Skeletal muscle satellite cell (primary cell): ENCODE results near the gene RTP1.
A peak's percentile ranks its signal among the peaks of the same experiment; 100 is the strongest.
"Not testable (repeated sequence)": the region's sequence is repeated elsewhere in the genome, so short reads cannot be mapped to it uniquely, and the experiment has no call there.

Experiments
- H3K27me3 ChIP-seq: 2 replicates; pipeline ENCODE4 v1.7.0; 2013; ENCODE audit warnings: low read length; ENCODE audit not compliant: control insufficient read depth, insufficient read depth
- H3K36me3 ChIP-seq: 2 replicates; pipeline ENCODE4 v1.7.0; 2013; ENCODE audit warnings: mild to moderate bottlenecking, control low read depth, low read length; ENCODE audit not compliant: insufficient read depth
- H3K4me1 ChIP-seq: 2 replicates; pipeline ENCODE4 v1.7.0; 2013; ENCODE audit warnings: low read length; ENCODE audit not compliant: control insufficient read depth, insufficient read depth
- H3K4me2 ChIP-seq: 2 replicates; pipeline ENCODE4 v1.7.0; 2013; ENCODE audit warnings: mild to moderate bottlenecking, low read length
- H3K4me3 ChIP-seq: 2 replicates; pipeline ENCODE4 v1.7.0; 2013; ENCODE audit warnings: low read length
- H3K9ac ChIP-seq: 2 replicates; pipeline ENCODE4 v1.7.0; 2013; ENCODE audit warnings: mild to moderate bottlenecking, low read depth, low read length, moderate library complexity
- H3K9me3 ChIP-seq: replicated peaks from 2 replicates; pipeline ENCODE4 v1.7.0; 2013; ENCODE audit warnings: mild to moderate bottlenecking, control low read depth, low read length

RTP1 gene

GRCh38 chr3:187215460-187215859 is 18.2 kb downstream of the RTP1 start:
- no peaks in the 10 kb centered on the region for H3K9me3 ChIP-seq
- no peak overlapping the region for H3K4me2 ChIP-seq
- no peak overlapping the region for H3K9ac ChIP-seq
- peaks cover 6% of the 10 kb centered on the region for H3K4me1 ChIP-seq
- H3K36me3 ChIP-seq: no peaks in the 10 kb centered on the region
- no peak overlapping the region for H3K4me3 ChIP-seq
- peaks cover 22% of the 10 kb centered on the region for H3K27me3 ChIP-seq

GRCh38 chr3:187222801-187223200 is 25.5 kb downstream of the RTP1 start:
- Histone ChIP-seq H3K4me2 (no peak overlapping the region), H3K36me3 (no peaks in the 10 kb centered on the region), H3K9me3 (no peaks in the 10 kb centered on the region), H3K27me3 (peaks cover 22% of the 10 kb centered on the region), H3K9ac (no peak overlapping the region), H3K4me1 (peaks cover 6% of the 10 kb centered on the region), H3K4me3 (no peak overlapping the region)

DNA sequence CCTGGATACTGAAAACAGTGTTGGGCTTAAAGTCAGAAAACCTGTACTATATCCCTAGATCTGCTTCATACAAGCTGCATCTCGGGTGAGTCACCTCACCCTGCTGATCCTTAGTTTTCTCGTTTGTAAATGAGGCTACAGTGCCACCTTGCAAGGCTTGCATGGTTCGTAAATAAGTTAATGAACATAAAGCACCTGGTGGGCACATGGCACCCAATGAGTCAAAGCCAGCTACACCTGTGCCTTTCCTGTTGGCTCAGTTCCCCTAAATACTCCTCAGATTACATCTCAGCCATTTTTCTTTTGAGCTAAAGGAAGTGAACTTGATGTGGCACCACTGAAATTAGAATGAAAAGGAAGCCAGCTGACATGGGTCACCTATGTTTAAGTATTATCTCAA is 26.5 kb downstream of the RTP1 start:
- Histone ChIP-seq H3K9me3 (no peaks in the 10 kb centered on the region), H3K4me2 (no peak overlapping the region), H3K4me3 (no peak overlapping the region), H3K4me1 (peaks cover 6% of the 10 kb centered on the region), H3K27me3 (peaks cover 16% of the 10 kb centered on the region), H3K36me3 (no peaks in the 10 kb centered on the region), H3K9ac (no peak overlapping the region)

DNA sequence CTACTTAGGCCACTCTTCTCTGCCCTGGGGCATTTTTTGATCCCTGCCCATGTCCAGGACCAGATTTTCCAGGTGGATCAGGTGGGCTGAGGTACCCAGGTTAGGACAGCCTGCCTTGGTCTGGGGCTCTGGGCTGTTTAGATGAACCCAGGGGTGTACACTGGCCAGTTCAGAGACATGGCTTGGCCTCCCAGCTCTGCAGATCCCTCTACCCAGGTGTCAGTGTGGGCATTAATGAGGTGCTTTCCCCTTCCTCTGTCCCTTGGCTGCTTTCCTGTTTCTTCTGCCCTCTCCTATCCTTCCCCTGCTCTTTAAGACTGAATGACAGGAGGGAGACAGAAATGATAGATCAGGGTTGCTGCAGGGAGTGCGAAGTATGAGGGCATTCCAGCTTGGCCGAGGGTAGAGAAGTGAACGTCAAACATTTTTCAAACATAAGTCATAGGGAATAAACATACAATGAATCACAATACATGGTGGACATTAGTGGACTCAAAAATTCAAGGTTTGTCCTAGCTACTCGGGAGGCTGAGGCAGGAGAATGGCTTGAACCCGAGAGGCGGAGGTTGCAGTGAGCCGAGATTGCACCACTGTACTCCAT is 30.5 kb downstream of the RTP1 start:
- H3K36me3 ChIP-seq: no peaks in the 10 kb centered on the region
- H3K4me1 ChIP-seq: peaks cover 6% of the 10 kb centered on the region
- H3K4me3 ChIP-seq: no peak overlapping the region
- peak overlapping the region; percentile 46 for H3K4me2 ChIP-seq
- no peaks in the 10 kb centered on the region for H3K9me3 ChIP-seq
- H3K27me3 ChIP-seq: peaks cover 12% of the 10 kb centered on the region
- no peak overlapping the region for H3K9ac ChIP-seq

DNA sequence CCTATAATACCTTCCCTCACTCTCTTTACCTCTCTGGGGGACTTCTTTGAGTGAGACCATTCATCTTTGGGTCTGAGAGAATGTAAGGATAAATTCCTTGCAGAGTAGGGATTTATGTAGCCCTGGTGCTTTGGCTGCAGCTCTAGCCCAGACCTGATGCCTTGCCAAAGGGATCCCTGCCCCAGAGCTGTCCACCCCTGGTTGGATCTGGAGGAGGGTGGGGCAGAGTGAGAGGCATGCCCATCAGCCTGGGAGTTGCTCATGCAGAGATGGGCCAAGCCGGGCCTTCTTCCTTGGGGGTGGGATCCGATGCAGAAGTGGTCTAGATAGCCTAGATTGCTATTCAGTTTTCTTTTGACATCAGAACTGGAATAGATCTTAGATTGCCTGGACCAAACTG is 31.5 kb downstream of the RTP1 start:
- no peak overlapping the region for H3K4me2 ChIP-seq
- no peak overlapping the region for H3K4me3 ChIP-seq
- peaks cover 6% of the 10 kb centered on the region for H3K4me1 ChIP-seq
- no peak overlapping the region for H3K9ac ChIP-seq
- H3K27me3 ChIP-seq: peaks cover 7% of the 10 kb centered on the region
- no peaks in the 10 kb centered on the region for H3K36me3 ChIP-seq
- H3K9me3 ChIP-seq: no peaks in the 10 kb centered on the region

DNA sequence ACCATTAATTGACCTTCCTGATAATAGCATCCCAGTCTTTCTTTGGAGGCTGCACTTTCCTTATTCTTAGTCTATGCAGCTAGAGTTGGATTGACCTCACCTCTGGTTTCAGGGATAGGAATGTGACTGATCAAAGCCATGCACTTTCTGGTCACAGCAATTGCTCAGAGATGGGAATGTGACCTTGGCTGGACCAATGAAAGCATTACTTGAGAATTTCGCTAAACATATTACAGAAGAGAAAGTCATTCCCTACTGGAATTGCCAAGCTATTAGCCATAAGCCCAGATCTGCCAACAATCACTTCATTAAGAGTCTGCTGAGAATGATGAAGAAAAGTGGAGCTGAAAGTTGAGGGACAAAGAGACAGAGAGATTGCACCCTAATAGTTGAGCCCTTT is 32.7 kb downstream of the RTP1 start:
- Histone ChIP-seq H3K4me3 (no peak overlapping the region), H3K9ac (no peak overlapping the region), H3K4me1 (peaks cover 6% of the 10 kb centered on the region), H3K4me2 (no peak overlapping the region), H3K9me3 (no peaks in the 10 kb centered on the region), H3K36me3 (no peaks in the 10 kb centered on the region), H3K27me3 (peaks cover 7% of the 10 kb centered on the region)

DNA sequence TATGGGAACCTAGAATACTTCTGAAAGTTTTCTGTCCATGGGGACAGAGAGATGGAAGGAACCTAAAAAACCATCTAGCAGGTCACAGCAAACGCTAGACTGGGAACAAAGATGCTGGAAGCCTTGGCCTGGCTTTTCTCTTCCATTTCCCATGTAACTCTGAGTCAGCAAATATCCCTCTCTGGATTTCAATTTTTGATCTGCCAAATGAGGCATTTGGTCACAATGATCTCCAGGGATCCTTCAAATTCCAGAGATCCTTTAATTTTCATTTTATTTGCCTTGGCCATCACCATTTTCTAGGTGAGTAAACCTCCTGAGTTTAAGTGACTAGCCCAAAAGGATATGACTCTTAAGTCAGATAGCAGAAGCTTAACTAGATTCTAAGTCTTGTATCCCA is 39.7 kb downstream of the RTP1 start:
- H3K4me2 ChIP-seq: no peak overlapping the region
- no peaks in the 10 kb centered on the region for H3K9me3 ChIP-seq
- no peak overlapping the region for H3K4me3 ChIP-seq
- no peaks in the 10 kb centered on the region for H3K36me3 ChIP-seq
- no peak overlapping the region for H3K9ac ChIP-seq
- no peaks in the 10 kb centered on the region for H3K4me1 ChIP-seq
- H3K27me3 ChIP-seq: peaks cover 1% of the 10 kb centered on the region

- Histone ChIP-seq H3K4me3 (no peak overlapping the region), H3K9ac (no peak overlapping the region), H3K36me3 (no peaks in the 10 kb centered on the region), H3K4me1 (no peaks in the 10 kb centered on the region), H3K27me3 (no peaks in the 10 kb centered on the region), H3K9me3 (no peaks in the 10 kb centered on the region), H3K4me2 (no peak overlapping the region)
Observed at GRCh38 chr3:187237741-187238140, 40.5 kb downstream of the RTP1 start.

GRCh38 chr3:187238239-187238638 is 41.0 kb downstream of the RTP1 start:
- H3K4me1 ChIP-seq: no peaks in the 10 kb centered on the region
- no peak overlapping the region for H3K9ac ChIP-seq
- no peak overlapping the region for H3K4me2 ChIP-seq
- no peaks in the 10 kb centered on the region for H3K36me3 ChIP-seq
- H3K9me3 ChIP-seq: no peaks in the 10 kb centered on the region
- H3K4me3 ChIP-seq: no peak overlapping the region
- no peaks in the 10 kb centered on the region for H3K27me3 ChIP-seq

GRCh38 chr3:187238835-187239234 is 41.5 kb downstream of the RTP1 start:
- not testable (repeated sequence) for H3K9ac ChIP-seq, H3K4me2 ChIP-seq, H3K36me3 ChIP-seq, H3K4me1 ChIP-seq, H3K27me3 ChIP-seq, H3K4me3 ChIP-seq, H3K9me3 ChIP-seq

- H3K9ac ChIP-seq: no peak overlapping the region
- no peaks in the 10 kb centered on the region for H3K4me1 ChIP-seq
- H3K27me3 ChIP-seq: no peaks in the 10 kb centered on the region
- H3K36me3 ChIP-seq: no peaks in the 10 kb centered on the region
- no peaks in the 10 kb centered on the region for H3K9me3 ChIP-seq
- no peak overlapping the region for H3K4me3 ChIP-seq
- H3K4me2 ChIP-seq: no peak overlapping the region
Observed at GRCh38 chr3:187242435-187242834, 45.1 kb downstream of the RTP1 start.

GRCh38 chr3:187242900-187243299 is 45.6 kb downstream of the RTP1 start:
- Histone ChIP-seq H3K9me3 (no peaks in the 10 kb centered on the region), H3K27me3 (no peaks in the 10 kb centered on the region), H3K4me1 (no peaks in the 10 kb centered on the region), H3K9ac (no peak overlapping the region), H3K4me3 (no peak overlapping the region), H3K4me2 (no peak overlapping the region), H3K36me3 (no peaks in the 10 kb centered on the region)
